HepG2 (cell line): ENCODE data around the gene RNF6. TPM values are rescaled to one million over a fixed set of nuclear protein-coding genes. Genes with fewer than 3 reads are reported as not detected.

Source experiments
- ELF1 ChIP-seq: sonication (generic); formaldehyde crosslinking; IDR thresholded peaks from 2 replicates; pipeline ENCODE4 v1.4.0; 2020; ENCODE audit warnings: missing genetic modification reagents
- FLYWCH1 ChIP-seq: sonication (generic); formaldehyde crosslinking; IDR thresholded peaks from 2 replicates; pipeline ENCODE4 v1.8.1; 2023; ENCODE audit warnings: mild to moderate bottlenecking, missing genetic modification reagents
- HDAC1 ChIP-seq: sonication (generic); formaldehyde crosslinking; IDR thresholded peaks from 2 replicates; pipeline ENCODE4 v1.5.1; 2020; ENCODE audit warnings: mild to moderate bottlenecking, missing genetic modification reagents
- IRF1 ChIP-seq: sonication (generic); formaldehyde crosslinking; IDR thresholded peaks from 2 replicates; pipeline ENCODE4 v1.4.0; 2020; ENCODE audit warnings: low read depth, mild to moderate bottlenecking, missing genetic modification reagents
- KLF15 ChIP-seq: sonication (generic); formaldehyde crosslinking; IDR thresholded peaks from 2 replicates; pipeline ENCODE4 v1.8.1; 2023; ENCODE audit warnings: borderline replicate concordance, mild to moderate bottlenecking, inconsistent platforms, missing genetic modification reagents, mixed read lengths
- MAZ ChIP-seq, 2 experiments: sonication (generic) in 1 of 2; formaldehyde crosslinking in 1 of 2; IDR thresholded peaks; 2 replicates each; pipeline versions ENCODE4 v1.5.0 to v1.6.1; 2012 to 2020; ENCODE audit warnings: low read depth in 2 of 2, mild to moderate bottlenecking in 2 of 2, borderline replicate concordance in 1 of 2, improper control_type of control experiment in 1 of 2, low read length in 1 of 2, missing genetic modification reagents in 1 of 2, moderate library complexity in 1 of 2
- MEIS2 ChIP-seq: sonication (generic); formaldehyde crosslinking; IDR thresholded peaks from 2 replicates; pipeline ENCODE4 v1.9.0; 2021; ENCODE audit warnings: mild to moderate bottlenecking, missing genetic modification reagents
- NFRKB ChIP-seq: fragments of 450-650 bp; IDR thresholded peaks from 2 replicates; pipeline ENCODE4 v1.6.1; 2017
- PHF5A ChIP-seq: IDR thresholded peaks from one replicate; pipeline ENCODE4 v1.6.1; 2018; ENCODE audit warnings: low read depth, missing genetic modification reagents; ENCODE audit not compliant: unreplicated experiment
- POLR2A ChIP-seq, 2 experiments: IDR thresholded peaks; 2 replicates each; pipeline ENCODE4 v1.6.1; 2011; ENCODE audit warnings: low read depth in 2 of 2, low read length in 2 of 2, mild to moderate bottlenecking in 1 of 2, moderate library complexity in 1 of 2; ENCODE audit not compliant: insufficient read depth in 1 of 2
- PPARG ChIP-seq: conservative IDR thresholded peaks from 2 replicates; pipeline ENCODE4 v1.6.1; 2016; ENCODE audit warnings: missing biosample characterization, missing genetic modification reagents
- SIX4 ChIP-seq: sonication (generic); formaldehyde crosslinking; IDR thresholded peaks from 2 replicates; pipeline ENCODE4 v1.4.0; 2020; ENCODE audit warnings: missing genetic modification reagents
- THAP7 ChIP-seq: sonication (generic); formaldehyde crosslinking; IDR thresholded peaks from 2 replicates; pipeline ENCODE4 v1.8.1; 2023; ENCODE audit warnings: mild to moderate bottlenecking, missing genetic modification reagents
- ZBTB14 ChIP-seq: sonication (generic); formaldehyde crosslinking; IDR thresholded peaks from 2 replicates; pipeline ENCODE4 v1.4.0; 2020; ENCODE audit warnings: missing genetic modification reagents
- ZBTB42 ChIP-seq: sonication (generic); formaldehyde crosslinking; IDR thresholded peaks from 2 replicates; pipeline ENCODE4 v1.5.0; 2020; ENCODE audit warnings: mild to moderate bottlenecking, missing genetic modification reagents
- ZBTB43 ChIP-seq: sonication (generic); formaldehyde crosslinking; conservative IDR thresholded peaks from 2 replicates; pipeline ENCODE4 v1.4.0; 2020; ENCODE audit warnings: missing genetic modification reagents
- ZC3H4 ChIP-seq: sonication (generic); formaldehyde crosslinking; IDR thresholded peaks from 2 replicates; pipeline ENCODE4 v1.4.0; 2020; ENCODE audit warnings: missing genetic modification reagents, borderline replicate concordance
- ZNF12 ChIP-seq: sonication (generic); formaldehyde crosslinking; IDR thresholded peaks from 2 replicates; pipeline ENCODE4 v1.5.0; 2020; ENCODE audit warnings: missing genetic modification reagents
- ZNF124 ChIP-seq: sonication (generic); formaldehyde crosslinking; IDR thresholded peaks from 2 replicates; pipeline ENCODE4 v1.4.0; 2020; ENCODE audit warnings: missing genetic modification reagents
- ZNF251 ChIP-seq: sonication (generic); formaldehyde crosslinking; IDR thresholded peaks from 2 replicates; pipeline ENCODE4 v1.9.0; 2021; ENCODE audit warnings: mild to moderate bottlenecking, missing genetic modification reagents
- ZNF275 ChIP-seq: sonication (generic); formaldehyde crosslinking; IDR thresholded peaks from 2 replicates; pipeline ENCODE4 v1.8.0; 2022; ENCODE audit warnings: missing genetic modification reagents, mild to moderate bottlenecking, inconsistent platforms, borderline replicate concordance
- ZNF30 ChIP-seq: sonication (generic); formaldehyde crosslinking; IDR thresholded peaks from 2 replicates; pipeline ENCODE4 v1.5.0; 2020; ENCODE audit warnings: mild to moderate bottlenecking, missing genetic modification reagents
- ZNF335 ChIP-seq: sonication (generic); formaldehyde crosslinking; IDR thresholded peaks from 2 replicates; pipeline ENCODE4 v1.4.0; 2020; ENCODE audit warnings: missing genetic modification reagents
- ZNF431 ChIP-seq: sonication (generic); formaldehyde crosslinking; IDR thresholded peaks from 2 replicates; pipeline ENCODE4 v1.9.0; 2022; ENCODE audit warnings: missing genetic modification reagents, low read depth, mild to moderate bottlenecking, borderline replicate concordance
- ZNF773 ChIP-seq: sonication (generic); formaldehyde crosslinking; IDR thresholded peaks from 2 replicates; pipeline ENCODE4 v1.4.0; 2020; ENCODE audit warnings: missing genetic modification reagents, borderline replicate concordance
- polyA plus RNA-seq, 8 experiments: library from polyadenylated mRNA; depleted of rRNA in 3 of 8; stranded (reverse) in 7 of 8; unstranded in 1 of 8; fragments of >200 nt; fragmentation: Illumina TruSeq in 4 of 8; extraction: Trizol in 4 of 8; gene quantifications; 2 replicates each; pipeline versions ENCODE4 v1.2.1 to v1.2.3, GENCODE V29; 2011 to 2016; ENCODE audit warnings: low read depth in 4 of 8, missing spikeins in 1 of 8, mixed read lengths in 1 of 8; ENCODE audit not compliant: insufficient read depth in 1 of 8
- total RNA-seq, 5 experiments: library from RNA; depleted of rRNA; stranded (reverse); fragments of >200 nt; fragmentation: Illumina TruSeq; extraction: Trizol; gene quantifications; 2 replicates each; pipeline ENCODE4 v1.2.3, GENCODE V29; 2016; ENCODE audit warnings: low read depth in 1 of 5

RNF6 gene
- total and polyA plus RNA-seq, 2 of the 13 experiments (the other 11 are each of a cell fraction or from before 2014, with no cell fraction given), result 14.6 to 36.8 TPM

- TF ChIP-seq ZBTB43 (CRISPR knock-in tag), result peak; percentile 91
- 0 out of 2 replicates have a peak, but pooled peaks have one; percentile 65 for TF ChIP-seq MEIS2
- TF ChIP-seq PHF5A, result peak; percentile 44
- TF ChIP-seq ZNF275 (CRISPR knock-in tag), result peak; percentile 79
- TF ChIP-seq POLR2A (IDR thresholded peaks at IDR 0.05; ENCODE audit: insufficient read depth in 1 of 2, low read depth in 2 of 2, low read length in 2 of 2), result peak; percentile 36 to 63; a peak in 3 of 4 replicates
- peak; percentile 90; the same call in 1 of the 2 replicates for TF ChIP-seq KLF15 (CRISPR knock-in tag)
- TF ChIP-seq ZBTB42, result peak; percentile 89; the same call in 1 of the 2 replicates
- no peak for TF ChIP-seq NFRKB
- peak; percentile 94 for TF ChIP-seq ZNF773
- 0 out of 2 replicates have a peak, but pooled peaks have one; percentile 34 for TF ChIP-seq ZNF335
- TF ChIP-seq ZNF12 (CRISPR knock-in tag), result 0 out of 2 replicates have a peak, but pooled peaks have one; percentile 22
- no peak for TF ChIP-seq MAZ (IDR thresholded peaks at IDR 0.05; ENCODE audit: borderline replicate concordance, low read depth, low read length)
- TF ChIP-seq MAZ (CRISPR knock-in tag; IDR thresholded peaks at IDR 0.05; ENCODE audit: low read depth), result peak; percentile 60; the same call in 1 of the 2 replicates
- TF ChIP-seq ZNF124 (CRISPR knock-in tag), result peak; percentile 34; the same call in 1 of the 2 replicates
- TF ChIP-seq ELF1, result peak; percentile 39; the same call in 1 of the 2 replicates
- TF ChIP-seq FLYWCH1, result no peak
- TF ChIP-seq ZNF30, result peak; percentile 92
- no peak for TF ChIP-seq SIX4
- no peak for TF ChIP-seq IRF1
- TF ChIP-seq PPARG (CRISPR knock-in tag), result 0 out of 2 replicates have a peak, but pooled peaks have one; percentile 24
- peak; percentile 100 for TF ChIP-seq ZBTB14 (CRISPR knock-in tag)
- TF ChIP-seq ZC3H4 (CRISPR knock-in tag), result 0 out of 2 replicates have a peak, but pooled peaks have one; percentile 41
- no peak for TF ChIP-seq ZNF251 (CRISPR knock-in tag)
- no peak for TF ChIP-seq ZNF431 (CRISPR knock-in tag)
- peak; percentile 81 for TF ChIP-seq HDAC1 (CRISPR knock-in tag)
- TF ChIP-seq THAP7 (CRISPR knock-in tag), result peak; percentile 30; the same call in 1 of the 2 replicates
Observed at GRCh38 chr13:26186118-26186870, 35.8 kb downstream of the RNF6 start (continued).
